ENCODE results near the gene ITSN1.
A peak's percentile ranks its signal among the peaks of the same experiment; 100 is the strongest.

ITSN1 gene

GRCh38 chr21:33940881-33941245, 298.6 kb downstream of the ITSN1 start:
- DNase-seq, result no peak

- DNase-seq, result no peak
These were observed 300.1 kb downstream of the ITSN1 start for GRCh38 chr21:33942426-33942825.

- DNase-seq, result no peak
These were observed 301.0 kb downstream of the ITSN1 start for GRCh38 chr21:33943293-33943692.

- no peak for DNase-seq
These were observed 302.0 kb downstream of the ITSN1 start for GRCh38 chr21:33944185-33944763.

GRCh38 chr21:33945652-33946270, 303.5 kb downstream of the ITSN1 start:
- no peak for DNase-seq

- peak; percentile 45 for DNase-seq
These were observed 305.3 kb downstream of the ITSN1 start for GRCh38 chr21:33947451-33948095.

GRCh38 chr21:33948096-33948950, 306.0 kb downstream of the ITSN1 start:
- DNase-seq, result peak; percentile 76

GRCh38 chr21:33948951-33949444, 306.7 kb downstream of the ITSN1 start:
- no peak for DNase-seq

Data from NCI-H774 (cell line).